SU-DHL-6 (cell line): ENCODE data around the gene EXD3.

Experiments used
- H2AFZ ChIP-seq: fragments of 200-600 bp; sonication (generic); 2 replicates; pipeline ENCODE4 v1.6.1; 2014; ENCODE audit warnings: low read depth, mild to moderate bottlenecking, moderate library complexity, mixed read lengths, antibody characterized with exemption, low read length; ENCODE audit not compliant: severe bottlenecking
- H3F3A ChIP-seq: fragments of 200-600 bp; shearing (Covaris generic); 2 replicates; pipeline ENCODE4 v1.6.0; 2016; ENCODE audit warnings: antibody characterized with exemption, mild to moderate bottlenecking; ENCODE audit not compliant: insufficient read depth
- H3K27ac ChIP-seq: fragments of 200-600 bp; sonication (generic); 2 replicates; pipeline ENCODE4 v1.5.1; 2016; ENCODE audit warnings: low read depth, mild to moderate bottlenecking, low read length, moderate library complexity, mixed read lengths
- H3K27me3 ChIP-seq: fragments of 200-600 bp; sonication (generic), shearing (Covaris generic); 2 replicates; pipeline ENCODE4 v1.6.0; 2014; ENCODE audit warnings: mild to moderate bottlenecking, low read length
- H3K36me3 ChIP-seq: fragments of 200-600 bp; sonication (generic); 2 replicates; pipeline ENCODE4 v1.6.1; 2014; ENCODE audit warnings: mild to moderate bottlenecking, low read length, mixed read lengths
- H3K4me2 ChIP-seq: fragments of 300-600, 200-600 bp; shearing (Covaris generic), sonication (generic); 2 replicates; pipeline ENCODE4 v1.6.0; 2014; ENCODE audit warnings: low read length, low read depth, mild to moderate bottlenecking; ENCODE audit not compliant: poor library complexity, severe bottlenecking
- H3K4me3 ChIP-seq: fragments of 200-600 bp; sonication (generic); 2 replicates; pipeline ENCODE4 v1.5.1; 2014; ENCODE audit warnings: antibody characterized with exemption, low read length, mild to moderate bottlenecking, mixed read lengths; ENCODE audit not compliant: insufficient read depth, poor library complexity, severe bottlenecking
- H3K79me2 ChIP-seq: fragments of 200-600 bp; sonication (generic); 2 replicates; pipeline ENCODE4 v1.6.1; 2014; ENCODE audit warnings: mild to moderate bottlenecking, low read length, moderate library complexity; ENCODE audit not compliant: insufficient read depth
- H3K9ac ChIP-seq: fragments of 200-600 bp; sonication (generic); 2 replicates; pipeline ENCODE4 v1.7.0; 2014; ENCODE audit warnings: mild to moderate bottlenecking, low read length
- H3K9me2 ChIP-seq: fragments of 200-600 bp; sonication (generic); replicated peaks from 2 replicates; pipeline ENCODE4 v1.6.1; 2014; ENCODE audit warnings: low read length; ENCODE audit not compliant: insufficient read depth
- H3K9me3 ChIP-seq: fragments of 200-600 bp; sonication (generic); 2 replicates; pipeline ENCODE4 v1.6.1; 2014; ENCODE audit warnings: low read length, mixed read lengths; ENCODE audit not compliant: insufficient read depth
- H4K20me1 ChIP-seq: fragments of 200-600 bp; sonication (generic); 2 replicates; pipeline ENCODE4 v1.6.1; 2014; ENCODE audit warnings: low read depth, mild to moderate bottlenecking, antibody characterized with exemption, low read length, moderate library complexity, mixed read lengths
- EZH2phosphoT487 ChIP-seq: fragments of 200-600 bp; sonication (generic), shearing (Covaris generic); conservative IDR thresholded peaks from 2 replicates; pipeline ENCODE4 v1.6.1; 2018; ENCODE audit warnings: mild to moderate bottlenecking, antibody characterized with exemption, low read length, moderate library complexity, mixed read lengths
- TF ChIP-seq, protein P1 (sequence below): fragments of 200-600 bp; sonication (generic); IDR thresholded peaks from one replicate; pipeline ENCODE4 v1.5.1; 2017; ENCODE audit warnings: antibody characterized with exemption, mild to moderate bottlenecking, low read length, moderate library complexity; ENCODE audit not compliant: insufficient read depth, poor library complexity, severe bottlenecking

EXD3 gene

GRCh38 chr9:137447722-137448601, 25.0 kb upstream of the EXD3 start:
- TF ChIP-seq EZH2phosphoT487, result no peak
- TF ChIP-seq, protein P1, sequence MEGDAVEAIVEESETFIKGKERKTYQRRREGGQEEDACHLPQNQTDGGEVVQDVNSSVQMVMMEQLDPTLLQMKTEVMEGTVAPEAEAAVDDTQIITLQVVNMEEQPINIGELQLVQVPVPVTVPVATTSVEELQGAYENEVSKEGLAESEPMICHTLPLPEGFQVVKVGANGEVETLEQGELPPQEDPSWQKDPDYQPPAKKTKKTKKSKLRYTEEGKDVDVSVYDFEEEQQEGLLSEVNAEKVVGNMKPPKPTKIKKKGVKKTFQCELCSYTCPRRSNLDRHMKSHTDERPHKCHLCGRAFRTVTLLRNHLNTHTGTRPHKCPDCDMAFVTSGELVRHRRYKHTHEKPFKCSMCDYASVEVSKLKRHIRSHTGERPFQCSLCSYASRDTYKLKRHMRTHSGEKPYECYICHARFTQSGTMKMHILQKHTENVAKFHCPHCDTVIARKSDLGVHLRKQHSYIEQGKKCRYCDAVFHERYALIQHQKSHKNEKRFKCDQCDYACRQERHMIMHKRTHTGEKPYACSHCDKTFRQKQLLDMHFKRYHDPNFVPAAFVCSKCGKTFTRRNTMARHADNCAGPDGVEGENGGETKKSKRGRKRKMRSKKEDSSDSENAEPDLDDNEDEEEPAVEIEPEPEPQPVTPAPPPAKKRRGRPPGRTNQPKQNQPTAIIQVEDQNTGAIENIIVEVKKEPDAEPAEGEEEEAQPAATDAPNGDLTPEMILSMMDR, result no peak
- Histone ChIP-seq H3K4me3 (no peak overlapping the region), H3F3A (no peaks in the 10 kb centered on the region; the same call in 1 of the 2 replicates), H3K9me3 (no peaks in the 10 kb centered on the region), H3K9ac (no peak overlapping the region), H3K27me3 (no peaks in the 10 kb centered on the region), H2AFZ (no peak overlapping the region), H3K9me2 (no peaks in the 10 kb centered on the region), H4K20me1 (no peaks in the 10 kb centered on the region), H3K4me2 (no peak overlapping the region), H3K27ac (no peak overlapping the region), H3K79me2 (no peaks in the 10 kb centered on the region), H3K36me3 (no peaks in the 10 kb centered on the region)

DNA sequence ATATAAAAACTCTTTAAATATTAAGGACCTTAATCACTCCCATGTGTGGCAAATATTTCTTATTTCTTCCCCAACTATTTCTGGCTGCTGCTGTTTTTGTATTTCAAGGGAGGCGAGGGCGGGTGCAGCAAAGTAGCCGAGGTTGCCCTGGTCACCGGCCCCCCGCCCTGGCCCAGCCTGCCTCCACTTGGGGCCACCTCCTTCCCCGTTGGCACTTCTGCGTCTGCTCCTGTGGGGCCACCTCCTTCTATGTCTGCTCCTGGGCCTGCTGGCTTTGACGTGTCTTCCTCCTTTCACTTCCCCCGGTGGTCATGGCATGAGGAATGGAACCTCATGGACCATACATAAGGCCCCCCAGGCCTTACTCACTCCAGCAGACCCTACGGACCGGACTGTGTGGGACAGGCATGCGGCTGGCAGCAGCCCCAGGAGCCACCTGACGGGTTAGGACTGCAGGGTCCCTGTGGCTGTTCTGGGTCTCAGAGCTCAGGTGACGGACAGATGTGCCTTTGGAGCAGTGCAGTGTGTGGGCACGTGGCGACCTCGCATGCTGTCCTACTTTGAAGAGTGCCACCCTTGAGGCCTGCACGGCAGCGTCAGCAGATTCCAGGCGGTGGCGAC, 24.0 kb upstream of the EXD3 start:
- Histone ChIP-seq H3K9me2 (no peaks in the 10 kb centered on the region), H2AFZ (no peak overlapping the region), H4K20me1 (no peaks in the 10 kb centered on the region), H3K9me3 (no peaks in the 10 kb centered on the region), H3K36me3 (no peaks in the 10 kb centered on the region), H3F3A (peaks cover 4% of the 10 kb centered on the region), H3K79me2 (no peaks in the 10 kb centered on the region), H3K27me3 (no peaks in the 10 kb centered on the region), H3K9ac (no peak overlapping the region), H3K27ac (no peak overlapping the region), H3K4me3 (no peak overlapping the region), H3K4me2 (no peak overlapping the region)
- TF ChIP-seq, protein P1, result no peak
- TF ChIP-seq EZH2phosphoT487, result no peak

DNA sequence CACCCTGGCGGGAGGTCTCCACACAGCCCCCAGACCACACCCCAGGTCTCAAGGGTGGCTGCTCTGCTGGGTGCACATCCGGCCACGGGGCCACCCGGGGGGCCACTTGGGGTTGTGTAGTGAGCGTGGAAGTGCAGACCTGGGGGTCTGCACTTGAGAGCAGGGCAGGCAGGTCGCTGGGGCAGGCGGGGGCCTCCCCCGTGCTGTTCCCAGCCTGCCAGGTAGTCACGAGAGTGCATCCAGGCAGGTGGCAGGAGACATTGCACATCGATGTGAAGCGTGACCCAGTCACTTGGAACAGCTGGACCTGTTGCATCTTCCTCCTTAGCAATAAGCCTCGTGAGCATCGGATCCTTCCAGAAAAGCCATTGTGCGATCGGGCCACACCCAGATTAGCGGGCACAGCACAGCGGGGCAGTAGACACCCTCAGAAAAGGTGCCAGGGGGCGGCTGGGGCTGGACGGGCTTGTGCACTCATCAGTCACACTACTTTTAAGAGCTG, 23.0 kb upstream of the EXD3 start:
- Histone ChIP-seq H3F3A (peaks cover 6% of the 10 kb centered on the region), H3K9me2 (no peaks in the 10 kb centered on the region), H3K27ac (no peak overlapping the region), H3K4me2 (no peak overlapping the region), H2AFZ (no peak overlapping the region), H3K4me3 (no peak overlapping the region), H3K79me2 (no peaks in the 10 kb centered on the region), H4K20me1 (no peaks in the 10 kb centered on the region), H3K27me3 (no peaks in the 10 kb centered on the region), H3K36me3 (no peaks in the 10 kb centered on the region), H3K9ac (no peak overlapping the region), H3K9me3 (no peaks in the 10 kb centered on the region)
- TF ChIP-seq, protein P1, result no peak
- no peak for TF ChIP-seq EZH2phosphoT487
